Skeletal muscle satellite cell (primary cell): Measurements from ENCODE around the gene HSPA5. TPM values are rescaled to one million over a fixed set of nuclear protein-coding genes. Genes with fewer than 3 reads are reported as not detected.

ENCODE experiments used
- small RNA-seq: library from RNA; depleted of rRNA; stranded (forward); fragments of <200 nt; gene quantifications from one replicate; pipeline ENCODE3, GENCODE V24; 2012

The HSPA5 gene

Small RNA genes lying within 50 kb of the gene (small RNA-seq; reads per million reads assigned to genes)
- not detected for gene AL354710.1
